ENCODE data around the gene XXYLT1.

XXYLT1 gene

GRCh38 chr3:195025884-195026200, 245.1 kb downstream of the XXYLT1 start:
- TF ChIP-seq BACH2 (CRISPR knock-in tag; IDR thresholded peaks at IDR 0.05; ENCODE audit: borderline replicate concordance) (no peak), ZNF70 (CRISPR knock-in tag; IDR thresholded peaks at IDR 0.05) (no peak), ZFP3 (CRISPR knock-in tag; IDR thresholded peaks at IDR 0.05) (no peak), POU6F1 (CRISPR knock-in tag; IDR thresholded peaks at IDR 0.05; ENCODE audit: borderline replicate concordance, low read depth) (no peak), TCF4 (CRISPR knock-in tag; IDR thresholded peaks at IDR 0.05; ENCODE audit: borderline replicate concordance) (no peak), GLIS3 (CRISPR knock-in tag; IDR thresholded peaks at IDR 0.05) (no peak), SNAI2 (CRISPR knock-in tag; IDR thresholded peaks at IDR 0.05) (no peak), ARNTL (CRISPR knock-in tag; IDR thresholded peaks at IDR 0.05; ENCODE audit: borderline replicate concordance, low read depth) (no peak), PATZ1 (CRISPR knock-in tag; IDR thresholded peaks at IDR 0.05; ENCODE audit: borderline replicate concordance) (no peak)
- no peak for ATAC-seq

- TF ChIP-seq ZFP3 (CRISPR knock-in tag; IDR thresholded peaks at IDR 0.05) (no peak), CSDC2 (CRISPR knock-in tag; IDR thresholded peaks at IDR 0.05) (no peak), ISL1 (CRISPR knock-in tag; IDR thresholded peaks at IDR 0.05) (no peak), CSRNP3 (CRISPR knock-in tag; IDR thresholded peaks at IDR 0.05) (no peak), ZNF8 (CRISPR knock-in tag; IDR thresholded peaks at IDR 0.05) (no peak), ESRRG (CRISPR knock-in tag; IDR thresholded peaks at IDR 0.05) (no peak), CREB5 (CRISPR knock-in tag; IDR thresholded peaks at IDR 0.05; ENCODE audit: low read depth) (no peak), GLIS3 (CRISPR knock-in tag; IDR thresholded peaks at IDR 0.05) (no peak), PPARA (CRISPR knock-in tag; IDR thresholded peaks at IDR 0.05; ENCODE audit: borderline replicate concordance) (no peak), SNAI2 (CRISPR knock-in tag; IDR thresholded peaks at IDR 0.05) (no peak), TSHZ2 (CRISPR knock-in tag; IDR thresholded peaks at IDR 0.05) (no peak), BACH2 (CRISPR knock-in tag; IDR thresholded peaks at IDR 0.05; ENCODE audit: borderline replicate concordance) (no peak), ZFP30 (CRISPR knock-in tag; IDR thresholded peaks at IDR 0.05) (no peak), ZNF70 (CRISPR knock-in tag; IDR thresholded peaks at IDR 0.05) (no peak), RARB (CRISPR knock-in tag; IDR thresholded peaks at IDR 0.05) (no peak), TOX (CRISPR knock-in tag; IDR thresholded peaks at IDR 0.05; ENCODE audit: borderline replicate concordance) (no peak), ZC3H10 (CRISPR knock-in tag; IDR thresholded peaks at IDR 0.05) (no peak), POU6F1 (CRISPR knock-in tag; IDR thresholded peaks at IDR 0.05; ENCODE audit: borderline replicate concordance, low read depth) (no peak), ARNTL (CRISPR knock-in tag; IDR thresholded peaks at IDR 0.05; ENCODE audit: borderline replicate concordance, low read depth) (no peak)
- ATAC-seq: no peak
These were observed 245.7 kb downstream of the XXYLT1 start for GRCh38 chr3:195025056-195025883.
